HG03442 (cell line): ENCODE measurements around the gene GLIS1.

Experiments
- ATAC-seq: cut with Tn5 transposase; IDR thresholded peaks from one replicate; pipeline ENCODE4 v1.9.1; 2021; ENCODE audit warnings: mild to moderate bottlenecking, moderate library complexity; ENCODE audit not compliant: unreplicated experiment

Gene GLIS1

GRCh38 chr1:53638360-53639035 is 100.5 kb downstream of the GLIS1 start:
- ATAC-seq, result no peak

GRCh38 chr1:53637511-53638359 is 101.2 kb downstream of the GLIS1 start:
- no peak for ATAC-seq

GRCh38 chr1:53636621-53637171 is 102.3 kb downstream of the GLIS1 start:
- no peak for ATAC-seq

GRCh38 chr1:53634571-53634979 is 104.4 kb downstream of the GLIS1 start:
- no peak for ATAC-seq

- no peak for ATAC-seq
Observed at GRCh38 chr1:53633073-53633704, 105.8 kb downstream of the GLIS1 start.

- no peak for ATAC-seq
Observed at GRCh38 chr1:53631622-53632310, 107.2 kb downstream of the GLIS1 start.

- ATAC-seq, result no peak
Observed at GRCh38 chr1:53629101-53629691, 109.8 kb downstream of the GLIS1 start.

- no peak for ATAC-seq
Observed at GRCh38 chr1:53628286-53628955, 110.5 kb downstream of the GLIS1 start.

- ATAC-seq, result no peak
Observed at GRCh38 chr1:53627666-53628065, 111.3 kb downstream of the GLIS1 start.

- ATAC-seq, result no peak
Observed at GRCh38 chr1:53627031-53627430, 111.9 kb downstream of the GLIS1 start.

GRCh38 chr1:53626616-53627015 is 112.3 kb downstream of the GLIS1 start:
- no peak for ATAC-seq

GRCh38 chr1:53625766-53626520 is 113.0 kb downstream of the GLIS1 start:
- no peak for ATAC-seq

GRCh38 chr1:53625049-53625448 is 113.9 kb downstream of the GLIS1 start:
- no peak for ATAC-seq

- no peak for ATAC-seq
Observed at GRCh38 chr1:53622531-53622930, 116.4 kb downstream of the GLIS1 start.

GRCh38 chr1:53621144-53621543 is 117.8 kb downstream of the GLIS1 start:
- ATAC-seq, result no peak

- ATAC-seq, result no peak
Observed at GRCh38 chr1:53620061-53620855, 118.7 kb downstream of the GLIS1 start.

GRCh38 chr1:53619367-53620060 is 119.5 kb downstream of the GLIS1 start:
- ATAC-seq, result no peak
